ENCODE data around the gene FMNL2.

The FMNL2 gene

DNA sequence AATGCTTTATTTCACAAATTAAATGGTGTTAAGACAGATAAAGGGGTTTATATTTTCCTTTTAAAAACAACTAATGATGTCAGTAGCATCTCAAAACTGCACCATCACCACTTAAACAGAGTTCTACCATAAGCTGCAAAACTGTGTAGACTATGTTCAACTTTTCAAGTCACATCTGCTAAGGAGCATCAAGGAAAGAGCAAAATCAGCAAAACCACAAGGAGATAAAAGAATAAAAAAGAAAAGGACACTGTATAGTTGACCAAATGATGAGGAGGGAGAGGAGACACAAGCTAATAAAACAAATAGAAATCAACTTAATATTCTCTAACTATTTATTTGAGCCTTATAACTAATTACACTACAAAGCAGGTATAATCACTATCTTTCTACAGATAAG, 348.4 kb downstream of the FMNL2 start:
- peaks cover 57% of the 10 kb centered on the region for H3K36me3 ChIP-seq (ENCODE audit: control insufficient read depth, insufficient read depth, low read length)
- no peak overlapping the region for H3K4me3 ChIP-seq (ENCODE audit: extremely low read depth, insufficient read depth, low read length, poor library complexity, severe bottlenecking)
- no peak overlapping the region for H3K27ac ChIP-seq (ENCODE audit: low read depth, low read length, severe bottlenecking)
- H3K4me1 ChIP-seq (ENCODE audit: control insufficient read depth, insufficient read depth, low read length, poor library complexity, severe bottlenecking) = no peaks in the 10 kb centered on the region
- no peaks in the 10 kb centered on the region for H3K9me3 ChIP-seq (ENCODE audit: control insufficient read depth, low read length)

DNA sequence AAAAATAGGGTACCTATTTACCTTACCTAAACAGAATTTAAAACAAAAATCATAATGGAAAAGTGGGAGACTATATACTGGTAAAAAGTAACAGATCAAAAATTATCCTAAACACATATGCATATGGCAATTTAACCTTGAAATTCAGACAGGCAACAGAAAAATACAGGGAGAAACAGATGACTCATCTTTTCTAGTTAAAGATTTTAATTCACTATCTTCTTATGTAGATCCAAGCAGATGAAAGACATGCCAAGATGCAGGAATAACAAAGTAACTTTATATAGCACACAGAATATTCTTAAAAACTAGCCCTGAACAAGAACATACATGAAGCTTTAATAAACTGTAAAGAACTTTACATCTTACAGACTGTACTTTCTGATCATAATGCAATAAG, 351.3 kb downstream of the FMNL2 start:
- Histone ChIP-seq H3K9me3 (ENCODE audit: control insufficient read depth, low read length) (no peaks in the 10 kb centered on the region), H3K27ac (ENCODE audit: low read depth, low read length, severe bottlenecking) (no peak overlapping the region), H3K4me3 (ENCODE audit: extremely low read depth, insufficient read depth, low read length, poor library complexity, severe bottlenecking) (no peak overlapping the region), H3K4me1 (ENCODE audit: control insufficient read depth, insufficient read depth, low read length, poor library complexity, severe bottlenecking) (no peaks in the 10 kb centered on the region), H3K36me3 (ENCODE audit: control insufficient read depth, insufficient read depth, low read length) (peaks cover 34% of the 10 kb centered on the region)

DNA sequence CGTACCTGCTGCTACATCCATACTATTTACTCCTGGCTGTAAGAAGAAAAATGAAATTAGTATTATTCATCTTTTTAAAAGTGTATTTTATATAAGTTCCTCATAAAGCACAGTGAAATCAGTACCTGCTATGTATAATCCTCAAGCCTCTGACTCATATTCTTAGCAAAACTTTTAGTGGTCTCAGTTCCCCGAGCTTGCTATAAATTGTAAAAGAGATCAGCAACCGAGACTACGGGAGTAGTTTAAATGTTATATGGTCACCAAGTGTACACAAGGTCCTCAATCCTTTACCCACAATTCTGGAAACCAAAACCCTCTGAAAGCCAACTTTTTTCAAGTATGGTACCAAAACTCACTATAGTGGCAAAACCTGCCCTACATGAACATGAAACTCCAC, 358.1 kb downstream of the FMNL2 start:
- no peak overlapping the region for H3K4me3 ChIP-seq (ENCODE audit: extremely low read depth, insufficient read depth, low read length, poor library complexity, severe bottlenecking)
- H3K27ac ChIP-seq (ENCODE audit: low read depth, low read length, severe bottlenecking) = no peak overlapping the region
- H3K9me3 ChIP-seq (ENCODE audit: control insufficient read depth, low read length) = no peaks in the 10 kb centered on the region
- 100% methylated on average over 1 of the region's 4 CpGs; no CpG with 5 or more reads in 1 of the 2 experiments for WGBS, 2 experiments (ENCODE audit: insufficient coverage in 2 of 2)
- no peaks in the 10 kb centered on the region for H3K4me1 ChIP-seq (ENCODE audit: control insufficient read depth, insufficient read depth, low read length, poor library complexity, severe bottlenecking)
- peaks cover 21% of the 10 kb centered on the region for H3K36me3 ChIP-seq (ENCODE audit: control insufficient read depth, insufficient read depth, low read length)

DNA sequence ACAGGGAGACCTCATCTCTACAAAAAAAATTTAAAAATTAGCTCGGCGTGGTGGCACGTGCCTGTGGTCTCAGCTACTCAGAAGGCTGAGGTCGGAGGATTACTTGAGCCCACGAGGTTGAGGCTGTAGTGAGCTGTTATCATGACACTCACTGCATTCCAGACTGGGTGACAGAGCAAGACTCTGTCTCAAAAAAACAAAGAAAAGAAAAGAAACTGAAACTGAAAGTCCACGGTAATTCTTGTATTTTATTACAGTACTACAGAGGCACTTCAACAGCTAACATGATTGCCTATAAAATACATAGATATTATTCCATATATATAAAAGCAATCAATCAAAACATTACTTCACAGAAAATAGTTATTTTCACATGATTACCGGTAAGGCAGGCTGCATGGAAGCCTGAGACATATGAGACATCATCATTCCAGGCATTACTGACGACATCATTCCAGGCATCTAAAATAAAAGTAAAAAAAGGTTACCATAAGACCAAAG, 359.2 kb downstream of the FMNL2 start:
- Histone ChIP-seq H3K9me3 (ENCODE audit: control insufficient read depth, low read length) (no peaks in the 10 kb centered on the region), H3K4me1 (ENCODE audit: control insufficient read depth, insufficient read depth, low read length, poor library complexity, severe bottlenecking) (no peaks in the 10 kb centered on the region), H3K36me3 (ENCODE audit: control insufficient read depth, insufficient read depth, low read length) (peaks cover 19% of the 10 kb centered on the region), H3K27ac (ENCODE audit: low read depth, low read length, severe bottlenecking) (peak overlapping the region; percentile 62), H3K4me3 (ENCODE audit: extremely low read depth, insufficient read depth, low read length, poor library complexity, severe bottlenecking) (no peak overlapping the region)
- 84 to 87% methylated on average over 5 to 6 of the region's 8 CpGs for WGBS, 2 experiments (ENCODE audit: insufficient coverage in 2 of 2)

DNA sequence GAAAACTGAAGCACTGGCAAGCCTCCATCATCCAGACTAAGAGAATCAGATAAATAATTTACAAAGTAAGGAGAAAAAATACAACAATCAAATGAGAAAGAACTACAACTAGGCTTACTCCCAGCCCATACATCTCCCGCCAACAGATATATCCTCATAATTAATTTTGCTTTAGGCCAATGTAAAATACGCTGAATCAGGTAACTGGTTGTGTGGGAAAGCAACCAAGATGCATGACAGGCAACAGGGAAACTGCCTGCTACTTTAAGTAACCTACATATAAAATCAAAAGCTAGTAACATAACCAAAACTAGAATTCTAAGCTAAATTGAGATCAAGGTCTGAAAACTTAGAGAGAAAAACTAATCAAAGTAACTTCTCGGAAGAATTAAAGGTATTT, 360.8 kb downstream of the FMNL2 start:
- H3K9me3 ChIP-seq (ENCODE audit: control insufficient read depth, low read length) = no peaks in the 10 kb centered on the region
- no peaks in the 10 kb centered on the region for H3K4me1 ChIP-seq (ENCODE audit: control insufficient read depth, insufficient read depth, low read length, poor library complexity, severe bottlenecking)
- no peak overlapping the region for H3K27ac ChIP-seq (ENCODE audit: low read depth, low read length, severe bottlenecking)
- H3K36me3 ChIP-seq (ENCODE audit: control insufficient read depth, insufficient read depth, low read length) = peaks cover 23% of the 10 kb centered on the region
- H3K4me3 ChIP-seq (ENCODE audit: extremely low read depth, insufficient read depth, low read length, poor library complexity, severe bottlenecking) = no peak overlapping the region
- no CpG with 5 or more reads among the region's 3 CpGs for WGBS, 2 experiments (ENCODE audit: insufficient coverage in 2 of 2)

DNA sequence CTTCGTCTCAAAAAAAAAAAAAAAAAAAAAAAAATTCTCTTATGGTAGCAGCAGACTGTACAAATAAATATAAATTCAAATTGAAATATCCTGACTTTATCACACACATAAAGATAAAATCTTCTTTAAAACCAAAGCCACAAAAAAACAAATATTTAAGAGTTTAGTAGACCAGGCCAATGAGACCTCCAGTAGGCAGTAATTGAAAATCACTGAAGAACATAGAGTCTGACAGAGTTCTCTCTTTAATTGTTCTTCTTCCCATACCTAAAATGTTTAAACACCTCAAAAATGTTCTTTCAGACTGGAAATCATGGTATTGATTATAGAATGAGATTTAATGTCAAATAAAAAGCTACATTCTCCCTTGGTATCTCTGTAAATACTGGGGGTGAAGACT, 361.5 kb downstream of the FMNL2 start:
- H3K27ac ChIP-seq (ENCODE audit: low read depth, low read length, severe bottlenecking) = no peak overlapping the region
- peaks cover under 1% of the 10 kb centered on the region for H3K9me3 ChIP-seq (ENCODE audit: control insufficient read depth, low read length)
- H3K4me3 ChIP-seq (ENCODE audit: extremely low read depth, insufficient read depth, low read length, poor library complexity, severe bottlenecking) = no peak overlapping the region
- H3K4me1 ChIP-seq (ENCODE audit: control insufficient read depth, insufficient read depth, low read length, poor library complexity, severe bottlenecking) = no peaks in the 10 kb centered on the region
- H3K36me3 ChIP-seq (ENCODE audit: control insufficient read depth, insufficient read depth, low read length) = peaks cover 30% of the 10 kb centered on the region
- WGBS, 2 experiments (ENCODE audit: insufficient coverage in 2 of 2) = no CpG with 5 or more reads among the region's 1 CpG

All from mesodermal cell (in vitro differentiated cells).